ENCODE results near the gene EIF4E2.

- TF ChIP-seq EZH2 (IDR thresholded peaks at IDR 0.05; ENCODE audit: borderline replicate concordance, low read length) (no peak), CTCF (conservative IDR thresholded peaks at IDR 0.05 in 1 of 2, IDR thresholded peaks at IDR 0.05 in 1 of 2; ENCODE audit: extremely low read depth in 1 of 2, insufficient read depth in 1 of 2, low read depth in 1 of 2, low read length in 2 of 2) (no peak)
Observed at GRCh38 chr2:232600053-232600773, 49.7 kb downstream of the EIF4E2 start.

Data from mammary epithelial cell (primary cell).